Middle frontal gyrus (tissue), 1 donor: ENCODE measurements around the gene IPCEF1.

Source experiments
- DNase-seq: peaks from one replicate; pipeline ENCODE4 v3.0.0-alpha.2; 2015; ENCODE audit warnings: low spot score; ENCODE audit errors: extremely low spot score

The IPCEF1 gene

GRCh38 chr6:154373971-154374370 lies 17.4 kb upstream of the IPCEF1 start:
- DNase-seq, result no peak

- no peak for DNase-seq
These were observed 14.7 kb upstream of the IPCEF1 start for GRCh38 chr6:154371281-154371680.

GRCh38 chr6:154370545-154370944 lies 13.9 kb upstream of the IPCEF1 start:
- peak; percentile 24 for DNase-seq

GRCh38 chr6:154367839-154368695 lies 11.5 kb upstream of the IPCEF1 start:
- DNase-seq, result no peak

- DNase-seq, result no peak
These were observed 10.7 kb upstream of the IPCEF1 start for GRCh38 chr6:154367336-154367735.

GRCh38 chr6:154363821-154364220 lies 7.2 kb upstream of the IPCEF1 start:
- no peak for DNase-seq

GRCh38 chr6:154361476-154361875 lies 4.9 kb upstream of the IPCEF1 start:
- no peak for DNase-seq

GRCh38 chr6:154360476-154360875 lies 3.9 kb upstream of the IPCEF1 start:
- no peak for DNase-seq

GRCh38 chr6:154359679-154360078 lies 3.1 kb upstream of the IPCEF1 start:
- no peak for DNase-seq

- no peak for DNase-seq
These were observed 2.6 kb upstream of the IPCEF1 start for GRCh38 chr6:154359161-154359574.

- DNase-seq, result no peak
These were observed 1.5 kb upstream of the IPCEF1 start for GRCh38 chr6:154358019-154358545.

GRCh38 chr6:154356113-154356512 lies 490 bp downstream of the IPCEF1 start:
- DNase-seq, result no peak

- no peak for DNase-seq
These were observed 2.3 kb downstream of the IPCEF1 start for GRCh38 chr6:154354265-154354777.

GRCh38 chr6:154353626-154354025 lies 3.0 kb downstream of the IPCEF1 start:
- DNase-seq, result no peak

GRCh38 chr6:154352898-154353585 lies 3.6 kb downstream of the IPCEF1 start:
- DNase-seq, result no peak

GRCh38 chr6:154350293-154350692 lies 6.3 kb downstream of the IPCEF1 start:
- DNase-seq, result no peak

GRCh38 chr6:154347981-154348380 lies 8.6 kb downstream of the IPCEF1 start:
- no peak for DNase-seq

GRCh38 chr6:154345811-154346210 lies 10.8 kb downstream of the IPCEF1 start:
- no peak for DNase-seq

GRCh38 chr6:154343473-154344308 lies 12.9 kb downstream of the IPCEF1 start:
- DNase-seq, result no peak

- DNase-seq, result no peak
These were observed 14.7 kb downstream of the IPCEF1 start for GRCh38 chr6:154341871-154342270.

GRCh38 chr6:154341336-154341735 lies 15.3 kb downstream of the IPCEF1 start:
- no peak for DNase-seq
